Kidney (tissue), 14 donors: ENCODE results near the gene ZNF416. TPM values are rescaled to one million over a fixed set of nuclear protein-coding genes. Genes with fewer than 3 reads are reported as not detected.
A peak's percentile ranks its signal among the peaks of the same experiment; 100 is the strongest.

Source experiments
- DNase-seq, 5 donors: peaks; one replicate each; pipeline ENCODE4 v3.0.0-alpha.2; 2013 to 2020
- FAIRE-seq: peaks from 2 replicates; lab custom pipeline; 2012; peaks lifted over from hg19 to GRCh38; lab: Jason Lieb, UNC
- H3K27ac ChIP-seq, 2 donors: one replicate each; pipeline ENCODE4 v1.7.0; 2013; ENCODE audit warnings: low read depth in 2 of 2, low read length in 2 of 2, inconsistent platforms in 1 of 2
- H3K27me3 ChIP-seq: one replicate; pipeline ENCODE4 v1.7.1; 2013; ENCODE audit warnings: low read length, inconsistent platforms; ENCODE audit not compliant: control insufficient read depth, insufficient read depth
- H3K36me3 ChIP-seq, 3 donors: one replicate each; pipeline versions ENCODE4 v1.7.0 to v1.7.1; 2013; ENCODE audit warnings: low read length in 3 of 3, control low read depth in 1 of 3, inconsistent platforms in 1 of 3; ENCODE audit not compliant: insufficient read depth in 3 of 3, control insufficient read depth in 2 of 3
- H3K4me1 ChIP-seq, 3 donors: one replicate each; pipeline versions ENCODE4 v1.7.0 to v1.7.1; 2013; ENCODE audit warnings: low read length in 3 of 3, inconsistent platforms in 1 of 3, low read depth in 1 of 3; ENCODE audit not compliant: control insufficient read depth in 2 of 3, insufficient read depth in 2 of 3
- H3K4me3 ChIP-seq, 3 donors: one replicate each; pipeline versions ENCODE4 v1.7.0 to v1.8.1; 2013; ENCODE audit warnings: low read length in 3 of 3, control low read depth in 1 of 3, inconsistent platforms in 1 of 3
- H3K9ac ChIP-seq, 3 donors: one replicate each; pipeline versions ENCODE4 v1.7.0 to v1.7.1; 2013; ENCODE audit warnings: low read length in 3 of 3, control low read depth in 1 of 3, inconsistent platforms in 1 of 3
- H3K9me3 ChIP-seq, 3 donors: one replicate each; pipeline versions ENCODE4 v1.7.0 to v1.7.1; 2013; ENCODE audit warnings: low read length in 3 of 3, control low read depth in 1 of 3, inconsistent platforms in 1 of 3; ENCODE audit not compliant: control insufficient read depth in 2 of 3, insufficient read depth in 1 of 3
- CTCF ChIP-seq: IDR thresholded peaks from 3 replicates; pipeline ENCODE4 v1.5.1; 2012; ENCODE audit warnings: mild to moderate bottlenecking, moderate library complexity, borderline replicate concordance; ENCODE audit not compliant: insufficient read depth; ENCODE audit errors: extremely low read depth
- intact Hi-C: fragments of 100-400 bp; cut with DNase I; formaldehyde crosslinking; loops from one replicate; pipeline ENCODE4 v1.11.1; 2022
- polyA plus RNA-seq: library from polyadenylated mRNA; stranded (reverse); fragments of 350-450 nt; fragmentation: Illumina TruSeq; extraction: RNeasy Lipid Tissue Mini Kit (QIAGEN cat#74804); gene quantifications from one replicate; pipeline ENCODE4 v1.2.3, GENCODE V29; 2014; ENCODE audit warnings: low read depth, low replicate concordance; ENCODE audit not compliant: insufficient read depth
- total RNA-seq: library from RNA; stranded (reverse); fragmentation: NEBNext Ultra II Directional; extraction: Animal tissue kit (Norgen Biotek cat#: 25700); gene quantifications from one replicate; pipeline ENCODE4 v1.2.1, GENCODE V29; 2021
- donor health status: control.
- donor health status: control.
- donor health status: control.
- donor health status: control.
- donor health status: control.
- donor health status: DM: yes; HTN: yes; CAD: no.
- donor health status: Normal renal cell carcinoma (clear cell type).

The ZNF416 gene
- total and polyA plus RNA-seq, 2 donors from 2014 or later = 3.5 to 8.0 TPM

- FAIRE-seq = no peak
- Histone ChIP-seq H3K36me3 (peaks cover 15 to 34% (median 31%) of the 10 kb centered on the region in 3 donors), H3K9ac (no peak overlapping the region), H3K4me1 (peaks cover 0 to 11% (median 0%) of the 10 kb centered on the region in 3 donors), H3K27ac (no peak overlapping the region), H3K27me3 (no peaks in the 10 kb centered on the region), H3K4me3 (peak overlapping the region in 1 of 3 donors; percentile 14), H3K9me3 (peaks cover 24 to 68% (median 30%) of the 10 kb centered on the region in 3 donors)
- no peak for TF ChIP-seq CTCF
- intact Hi-C loops = no loop called here
- DNase-seq = no peak
Observed at GRCh38 chr19:57587529-57587928, 8.8 kb upstream of the ZNF416 start.

GRCh38 chr19:57583521-57584416, 5.1 kb upstream of the ZNF416 start, which contains the start of gene ZIK1:
TSS of gene ZIK1 (plus strand) at chr19:57584145. CDS start at chr19:57584357, 212 bp downstream.
- DNase-seq = peak; percentile 96 to 99 (median 97)
- TF ChIP-seq CTCF = no peak
- H3K36me3 ChIP-seq = peaks cover 3 to 10% (median 9%) of the 10 kb centered on the region in 3 donors
- peaks cover 4 to 30% (median 7%) of the 10 kb centered on the region in 3 donors for H3K9me3 ChIP-seq
- no peak for FAIRE-seq
- intact Hi-C loops = no loop called here
- no peaks in the 10 kb centered on the region for H3K27me3 ChIP-seq
- peak within 1 kb of the TSS; percentile 79 to 82 (median 81) for H3K4me3 ChIP-seq
- H3K4me1 ChIP-seq = peaks cover 0 to 11% (median 0%) of the 10 kb centered on the region in 3 donors
- H3K9ac ChIP-seq = peak within 1 kb of the TSS; percentile 42 to 78 (median 59)
- H3K27ac ChIP-seq = no peak within 1 kb of the TSS

- FAIRE-seq (no peak), DNase-seq (peak in 1 of 5 donors; percentile 72)
- intact Hi-C loops = no loop called here
- H3K27ac ChIP-seq = no peak overlapping the region
- H3K27me3 ChIP-seq = no peaks in the 10 kb centered on the region
- peaks cover 0 to 3% (median 2%) of the 10 kb centered on the region in 3 donors for H3K36me3 ChIP-seq
- TF ChIP-seq CTCF = no peak
- H3K9me3 ChIP-seq = peaks cover 4 to 23% (median 5%) of the 10 kb centered on the region in 3 donors
- H3K9ac ChIP-seq = no peak overlapping the region
- H3K4me3 ChIP-seq = peak overlapping the region in 2 of 3 donors; percentile 23 to 81
- peaks cover 0 to 14% (median 0%) of the 10 kb centered on the region in 3 donors for H3K4me1 ChIP-seq
Observed at GRCh38 chr19:57583104-57583520, 4.4 kb upstream of the ZNF416 start.
